ENCODE results near the gene KRT78. TPM values are rescaled to one million over a fixed set of nuclear protein-coding genes. Genes with fewer than 3 reads are reported as not detected.

KRT78 gene
- total RNA-seq, 1 donor = not detected

Other genes with a start within 250 kb of the KRT78 start
- 10.2 TPM for gene KRT72, start 247.5 kb downstream of the KRT78 start, total RNA-seq
- gene KRT73, start 230.4 kb downstream of the KRT78 start, total RNA-seq = 21.4 TPM
- gene KRT2, start 196.8 kb downstream of the KRT78 start, total RNA-seq = 0.94 TPM
- gene KRT1, start 168.6 kb downstream of the KRT78 start, total RNA-seq = 1.8 TPM
- gene KRT77, start 145.5 kb downstream of the KRT78 start, total RNA-seq = not detected
- gene KRT76, start 71.6 kb downstream of the KRT78 start, total RNA-seq = not detected
- gene KRT3, start 52.9 kb downstream of the KRT78 start, total RNA-seq = not detected
- not detected for gene KRT4, start 34.9 kb downstream of the KRT78 start, total RNA-seq
- not detected for gene KRT79, start 14.7 kb downstream of the KRT78 start, total RNA-seq
- gene KRT8, start 56.1 kb upstream of the KRT78 start, total RNA-seq = 0.31 TPM
- gene KRT18, start 100.1 kb upstream of the KRT78 start, total RNA-seq = 3.8 TPM
- gene EIF4B, start 157.5 kb upstream of the KRT78 start, total RNA-seq = 1,510 TPM
- 0.21 TPM for gene TNS2, start 201.1 kb upstream of the KRT78 start, total RNA-seq
- 9.4 TPM for gene SPRYD3, start 230.4 kb upstream of the KRT78 start, total RNA-seq
- not detected for gene IGFBP6, start 248.7 kb upstream of the KRT78 start, total RNA-seq